Spleen (tissue), 7 donors: ENCODE measurements around the gene PAXX.

Experiments
- POLR2A ChIP-seq, 3 donors: fragments of 450-650 bp; IDR thresholded peaks; one replicate each; pipeline ENCODE4 v1.5.1; 2017; ENCODE audit warnings: antibody characterized with exemption in 3 of 3, mild to moderate bottlenecking in 1 of 3
- POLR2AphosphoS5 ChIP-seq, 3 donors: sonication (generic); formaldehyde crosslinking; IDR thresholded peaks; one replicate each; pipeline ENCODE4 v1.5.1; 2017; ENCODE audit warnings: antibody characterized with exemption in 3 of 3
- TF ChIP-seq, protein P1 (sequence below), 11 experiments: fragments of 200-600 bp in 7 of 11; fragments of 450-650 bp in 4 of 11; sonication (generic) in 4 of 11; IDR thresholded peaks in 8 of 11; conservative IDR thresholded peaks in 3 of 11; 1 replicate in 7 of 11; 2 replicates in 4 of 11; pipeline versions ENCODE4 v1.4.0 to v1.8.0; 2016 to 2021; ENCODE audit warnings: antibody characterized with exemption in 11 of 11, inconsistent platforms in 4 of 11, mild to moderate bottlenecking in 1 of 11
- donor health status: DM: no; HTN: no; CAD: no; lungs with moderate emphysema.
- donor health status: DM: no; HTN: no; CAD: no.
- donor health status: DM: no; HTN: no; CAD: no.

GRCh38 chr9:136947955-136948510, 44.2 kb upstream of the PAXX start:
- TF ChIP-seq, protein P1, sequence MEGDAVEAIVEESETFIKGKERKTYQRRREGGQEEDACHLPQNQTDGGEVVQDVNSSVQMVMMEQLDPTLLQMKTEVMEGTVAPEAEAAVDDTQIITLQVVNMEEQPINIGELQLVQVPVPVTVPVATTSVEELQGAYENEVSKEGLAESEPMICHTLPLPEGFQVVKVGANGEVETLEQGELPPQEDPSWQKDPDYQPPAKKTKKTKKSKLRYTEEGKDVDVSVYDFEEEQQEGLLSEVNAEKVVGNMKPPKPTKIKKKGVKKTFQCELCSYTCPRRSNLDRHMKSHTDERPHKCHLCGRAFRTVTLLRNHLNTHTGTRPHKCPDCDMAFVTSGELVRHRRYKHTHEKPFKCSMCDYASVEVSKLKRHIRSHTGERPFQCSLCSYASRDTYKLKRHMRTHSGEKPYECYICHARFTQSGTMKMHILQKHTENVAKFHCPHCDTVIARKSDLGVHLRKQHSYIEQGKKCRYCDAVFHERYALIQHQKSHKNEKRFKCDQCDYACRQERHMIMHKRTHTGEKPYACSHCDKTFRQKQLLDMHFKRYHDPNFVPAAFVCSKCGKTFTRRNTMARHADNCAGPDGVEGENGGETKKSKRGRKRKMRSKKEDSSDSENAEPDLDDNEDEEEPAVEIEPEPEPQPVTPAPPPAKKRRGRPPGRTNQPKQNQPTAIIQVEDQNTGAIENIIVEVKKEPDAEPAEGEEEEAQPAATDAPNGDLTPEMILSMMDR (IDR thresholded peaks at IDR 0.05 in 8 of 11, conservative IDR thresholded peaks at IDR 0.05 in 3 of 11) = peak in 10 of 11 experiments; percentile 14 to 67 (median 48)
- no peak for TF ChIP-seq POLR2A (IDR thresholded peaks at IDR 0.05)
- TF ChIP-seq POLR2AphosphoS5 (IDR thresholded peaks at IDR 0.05) = peak in 2 of 3 donors; percentile 43 to 61
